Mucosa of gallbladder (tissue), 1 donor: ENCODE data around the gene TRPV4. TPM values are rescaled to one million over a fixed set of nuclear protein-coding genes. Genes with fewer than 3 reads are reported as not detected.

ENCODE experiments used
- DNase-seq: peaks from one replicate; pipeline ENCODE4 v3.0.0-alpha.2; 2020; ENCODE audit warnings: low spot score
- total RNA-seq: library from RNA; stranded (reverse); gene quantifications from one replicate; pipeline ENCODE4 v1.2.1, GENCODE V29; 2021
- donor health status: DM: no; HTN: no; CAD: no.

Gene TRPV4
- total RNA-seq, 1 donor from 2014 or later = 2.1 TPM

GRCh38 chr12:109828754-109829511 lies 4.3 kb downstream of the TRPV4 start:
- DNase-seq = no peak

- peak; percentile 20 for DNase-seq
Measured at GRCh38 chr12:109827566-109828550, 5.3 kb downstream of the TRPV4 start.

GRCh38 chr12:109827080-109827479 lies 6.1 kb downstream of the TRPV4 start:
- no peak for DNase-seq

- DNase-seq = no peak
Measured at GRCh38 chr12:109824731-109825130, 8.5 kb downstream of the TRPV4 start.

- peak; percentile 18 for DNase-seq
Measured at GRCh38 chr12:109822951-109823411, 10.2 kb downstream of the TRPV4 start.

- DNase-seq = no peak
Measured at GRCh38 chr12:109822416-109822815, 10.8 kb downstream of the TRPV4 start.

GRCh38 chr12:109821968-109822367 lies 11.2 kb downstream of the TRPV4 start:
- no peak for DNase-seq

GRCh38 chr12:109820816-109821381 lies 12.3 kb downstream of the TRPV4 start:
- DNase-seq = no peak

GRCh38 chr12:109818905-109819500 lies 14.2 kb downstream of the TRPV4 start:
- no peak for DNase-seq

GRCh38 chr12:109818253-109818652 lies 14.9 kb downstream of the TRPV4 start:
- no peak for DNase-seq

GRCh38 chr12:109817627-109818231 lies 15.5 kb downstream of the TRPV4 start:
- no peak for DNase-seq

GRCh38 chr12:109816870-109817269 lies 16.3 kb downstream of the TRPV4 start:
- no peak for DNase-seq

- DNase-seq = no peak
Measured at GRCh38 chr12:109815757-109816617, 17.2 kb downstream of the TRPV4 start.

GRCh38 chr12:109815225-109815624 lies 18.0 kb downstream of the TRPV4 start:
- no peak for DNase-seq

GRCh38 chr12:109814600-109815150 lies 18.5 kb downstream of the TRPV4 start:
- DNase-seq = no peak

GRCh38 chr12:109813810-109814416 lies 19.3 kb downstream of the TRPV4 start:
- DNase-seq = no peak

GRCh38 chr12:109811624-109811995 lies 21.6 kb downstream of the TRPV4 start:
- DNase-seq = no peak

GRCh38 chr12:109810954-109811623 lies 22.1 kb downstream of the TRPV4 start:
- DNase-seq = no peak
